ENCODE data around the gene TSHZ2.

Gene TSHZ2

GRCh38 chr20:53394433-53394832, 422.3 kb downstream of the TSHZ2 start:
- H3K4me3 ChIP-seq = no peak overlapping the region
- H3K4me1 ChIP-seq = peaks cover 7% of the 10 kb centered on the region
- H3K36me3 ChIP-seq = no peaks in the 10 kb centered on the region
- no peak for TF ChIP-seq Cebpa-rat (IDR thresholded peaks at IDR 0.05)
- H3K27ac ChIP-seq = no peak overlapping the region
- no peak overlapping the region for H3K4me2 ChIP-seq
- no peak overlapping the region for H3K9ac ChIP-seq
- H4K20me1 ChIP-seq = no peaks in the 10 kb centered on the region
- H3K27me3 ChIP-seq = no peaks in the 10 kb centered on the region
- peaks cover 3% of the 10 kb centered on the region; the same call in 1 of the 2 replicates for H3K9me3 ChIP-seq

DNA sequence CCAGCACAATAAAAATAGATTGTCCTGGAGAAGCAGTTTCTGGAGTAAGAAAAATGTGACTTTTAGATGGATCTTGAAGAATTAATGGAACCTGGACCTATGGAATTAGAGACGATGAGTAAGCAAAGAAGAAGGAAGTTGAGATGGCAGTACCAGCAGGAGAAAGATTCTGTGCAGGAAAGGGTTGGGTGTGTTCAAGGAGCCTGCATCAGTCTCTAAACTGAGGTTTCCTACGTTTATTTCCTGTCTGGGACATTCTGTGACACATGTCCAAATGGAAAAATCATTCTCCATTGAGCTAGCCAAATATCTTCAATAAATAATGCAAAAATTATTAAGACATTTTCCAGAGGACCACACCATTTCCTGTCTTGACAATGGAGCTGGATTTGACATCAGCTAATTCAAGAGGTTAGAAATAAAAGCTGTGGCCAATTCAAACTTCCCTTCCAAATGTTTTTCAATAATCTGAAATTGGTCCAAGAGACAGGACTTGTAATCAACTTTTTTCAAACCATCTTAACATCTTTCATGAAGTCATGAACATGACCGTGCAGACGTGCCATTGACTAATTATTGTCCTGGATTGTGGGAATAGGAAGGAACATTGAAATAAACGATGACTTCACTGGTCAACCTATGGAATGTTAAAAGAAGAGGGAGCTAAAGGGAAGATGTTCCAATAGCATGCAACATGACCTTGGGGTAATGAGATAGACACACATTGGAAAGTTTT, 423.2 kb downstream of the TSHZ2 start:
- Histone ChIP-seq H3K36me3 (no peaks in the 10 kb centered on the region), H3K4me3 (no peak overlapping the region), H3K27ac (no peak overlapping the region), H3K9me3 (peaks cover 3% of the 10 kb centered on the region; the same call in 1 of the 2 replicates), H4K20me1 (no peaks in the 10 kb centered on the region), H3K9ac (no peak overlapping the region), H3K4me2 (no peak overlapping the region), H3K27me3 (no peaks in the 10 kb centered on the region), H3K4me1 (no peaks in the 10 kb centered on the region)
- TF ChIP-seq Cebpa-rat (IDR thresholded peaks at IDR 0.05) = no peak

- no peak for TF ChIP-seq Cebpa-rat (IDR thresholded peaks at IDR 0.05)
- H4K20me1 ChIP-seq = no peaks in the 10 kb centered on the region
- H3K27ac ChIP-seq = no peak overlapping the region
- no peak overlapping the region for H3K4me3 ChIP-seq
- H3K4me2 ChIP-seq = no peak overlapping the region
- no peak overlapping the region for H3K9ac ChIP-seq
- no peaks in the 10 kb centered on the region for H3K4me1 ChIP-seq
- no peaks in the 10 kb centered on the region for H3K27me3 ChIP-seq
- H3K36me3 ChIP-seq = no peaks in the 10 kb centered on the region
- no peaks in the 10 kb centered on the region for H3K9me3 ChIP-seq
These were observed 426.9 kb downstream of the TSHZ2 start for GRCh38 chr20:53399083-53399482.

DNA sequence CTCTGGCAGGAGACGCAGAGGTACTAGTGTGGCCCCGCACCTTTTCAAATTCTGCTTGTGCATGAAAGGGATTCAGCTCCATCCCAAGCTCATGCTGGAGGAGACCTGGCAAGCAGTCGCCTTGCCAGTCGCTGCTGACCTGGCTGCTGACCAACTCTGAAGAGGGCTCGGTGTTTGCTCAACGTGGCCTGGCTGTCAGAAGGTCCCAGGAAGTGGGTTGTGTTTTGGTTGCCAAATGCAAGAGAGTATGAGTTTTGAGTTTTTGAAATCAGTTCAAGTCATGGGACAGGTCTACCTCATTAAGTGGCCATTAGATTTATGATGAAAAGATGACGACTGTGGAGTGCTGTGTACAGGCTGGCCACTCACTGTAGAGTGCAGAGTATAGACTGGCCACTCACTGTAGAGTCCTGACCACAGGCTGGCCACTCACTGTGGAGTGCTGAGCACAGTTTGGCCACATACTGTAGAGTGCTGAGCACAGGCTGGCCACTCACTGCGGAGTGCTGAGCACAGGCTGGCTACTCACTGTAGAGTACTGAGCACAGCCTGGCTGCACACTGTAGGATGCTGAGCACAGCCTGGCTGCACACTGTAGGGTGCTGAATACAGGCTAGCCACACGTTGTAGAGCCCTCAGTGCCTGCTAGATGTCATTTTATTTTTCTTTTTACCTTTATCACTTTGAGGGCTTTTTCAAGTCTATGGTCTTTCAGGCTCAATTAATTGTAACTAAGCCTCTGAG, 427.6 kb downstream of the TSHZ2 start:
- Histone ChIP-seq H4K20me1 (no peaks in the 10 kb centered on the region), H3K9me3 (no peaks in the 10 kb centered on the region), H3K27ac (no peak overlapping the region), H3K27me3 (no peaks in the 10 kb centered on the region), H3K4me1 (no peaks in the 10 kb centered on the region), H3K9ac (no peak overlapping the region), H3K36me3 (no peaks in the 10 kb centered on the region), H3K4me2 (no peak overlapping the region), H3K4me3 (no peak overlapping the region)
- TF ChIP-seq Cebpa-rat (IDR thresholded peaks at IDR 0.05) = no peak

DNA sequence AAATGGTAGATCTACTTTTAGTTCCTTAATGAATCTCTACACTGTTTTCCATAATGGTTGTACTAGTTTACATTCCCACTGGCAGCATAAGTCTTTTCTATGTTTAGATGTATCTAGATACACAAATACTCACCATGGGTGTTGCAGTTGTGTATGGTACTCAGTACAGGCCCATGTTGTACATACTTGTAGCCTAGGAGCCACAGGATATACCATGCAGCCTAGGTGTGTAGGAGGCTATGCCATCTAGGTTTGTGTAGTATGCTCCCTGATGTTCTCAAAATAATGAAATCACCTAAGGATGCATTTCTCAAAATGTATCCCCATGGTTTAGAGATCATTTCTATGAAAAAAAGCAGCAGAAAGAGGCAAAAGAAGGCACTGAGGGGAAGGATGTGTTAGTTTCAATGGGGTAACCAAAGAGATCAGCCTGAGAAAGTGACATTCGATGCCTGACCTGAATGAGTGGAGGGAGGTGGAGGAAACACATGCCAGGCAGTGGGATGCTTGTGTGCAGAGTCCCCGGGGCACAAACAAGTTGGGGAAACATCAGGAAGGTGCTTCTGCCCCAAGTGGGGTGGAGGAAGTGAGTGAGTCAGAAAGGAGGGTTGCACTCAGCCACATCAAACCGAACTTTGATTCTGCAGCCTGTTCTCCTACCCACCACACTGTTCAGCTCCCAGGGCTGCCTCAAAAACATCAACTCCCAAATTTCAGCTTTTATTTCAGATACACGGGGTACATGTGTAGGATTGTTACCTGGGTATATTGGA, 430.3 kb downstream of the TSHZ2 start:
- Histone ChIP-seq H3K9ac (no peak overlapping the region), H4K20me1 (no peaks in the 10 kb centered on the region), H3K4me2 (no peak overlapping the region), H3K9me3 (no peaks in the 10 kb centered on the region), H3K4me1 (no peaks in the 10 kb centered on the region), H3K27me3 (no peaks in the 10 kb centered on the region), H3K4me3 (no peak overlapping the region), H3K27ac (no peak overlapping the region), H3K36me3 (no peaks in the 10 kb centered on the region)
- TF ChIP-seq Cebpa-rat (IDR thresholded peaks at IDR 0.05) = no peak

- TF ChIP-seq Cebpa-rat (IDR thresholded peaks at IDR 0.05) = no peak
- no peak overlapping the region for H3K4me3 ChIP-seq
- H3K27me3 ChIP-seq = no peaks in the 10 kb centered on the region
- H3K4me1 ChIP-seq = no peaks in the 10 kb centered on the region
- no peak overlapping the region for H3K27ac ChIP-seq
- no peaks in the 10 kb centered on the region for H3K36me3 ChIP-seq
- H4K20me1 ChIP-seq = no peaks in the 10 kb centered on the region
- no peak overlapping the region for H3K4me2 ChIP-seq
- H3K9me3 ChIP-seq = no peaks in the 10 kb centered on the region
- H3K9ac ChIP-seq = no peak overlapping the region
These were observed 430.9 kb downstream of the TSHZ2 start for GRCh38 chr20:53403029-53403428.

- TF ChIP-seq Cebpa-rat (IDR thresholded peaks at IDR 0.05) = no peak
- Histone ChIP-seq H3K9me3 (no peaks in the 10 kb centered on the region), H3K4me3 (no peak overlapping the region), H3K4me1 (no peaks in the 10 kb centered on the region), H4K20me1 (no peaks in the 10 kb centered on the region), H3K36me3 (no peaks in the 10 kb centered on the region), H3K4me2 (no peak overlapping the region), H3K9ac (no peak overlapping the region), H3K27ac (no peak overlapping the region), H3K27me3 (no peaks in the 10 kb centered on the region)
These were observed 433.0 kb downstream of the TSHZ2 start for GRCh38 chr20:53405139-53405538.

- H3K9ac ChIP-seq = no peak overlapping the region
- no peak for TF ChIP-seq Cebpa-rat (IDR thresholded peaks at IDR 0.05)
These were observed 434.4 kb downstream of the TSHZ2 start for GRCh38 chr20:53406580-53406979.

GRCh38 chr20:53408691-53409446, 436.7 kb downstream of the TSHZ2 start:
- H3K27ac ChIP-seq = no peak overlapping the region

More at GRCh38 chr20:53406580-53406979, 434.4 kb downstream of the TSHZ2 start:
- no peak overlapping the region for H3K4me3 ChIP-seq
- H3K27me3 ChIP-seq = no peaks in the 10 kb centered on the region
- H3K36me3 ChIP-seq = no peaks in the 10 kb centered on the region
- H3K4me2 ChIP-seq = no peak overlapping the region
- no peak overlapping the region for H3K27ac ChIP-seq
- no peaks in the 10 kb centered on the region for H3K9me3 ChIP-seq
- H3K4me1 ChIP-seq = no peaks in the 10 kb centered on the region
- no peaks in the 10 kb centered on the region for H4K20me1 ChIP-seq

More at GRCh38 chr20:53408691-53409446, 436.7 kb downstream of the TSHZ2 start:
- Histone ChIP-seq H4K20me1 (no peaks in the 10 kb centered on the region), H3K4me3 (no peak overlapping the region), H3K27me3 (no peaks in the 10 kb centered on the region), H3K4me1 (no peaks in the 10 kb centered on the region), H3K36me3 (no peaks in the 10 kb centered on the region), H3K4me2 (no peak overlapping the region), H3K9me3 (no peaks in the 10 kb centered on the region), H3K9ac (no peak overlapping the region)
- no peak for TF ChIP-seq Cebpa-rat (IDR thresholded peaks at IDR 0.05)

All from BLaER1 (cell line).